ENCODE results near the gene COQ8B. TPM values are rescaled to one million over a fixed set of nuclear protein-coding genes. Genes with fewer than 3 reads are reported as not detected.

Gene COQ8B
- total RNA-seq, 1 donor from 2014 or later = 27.7 TPM

DNA sequence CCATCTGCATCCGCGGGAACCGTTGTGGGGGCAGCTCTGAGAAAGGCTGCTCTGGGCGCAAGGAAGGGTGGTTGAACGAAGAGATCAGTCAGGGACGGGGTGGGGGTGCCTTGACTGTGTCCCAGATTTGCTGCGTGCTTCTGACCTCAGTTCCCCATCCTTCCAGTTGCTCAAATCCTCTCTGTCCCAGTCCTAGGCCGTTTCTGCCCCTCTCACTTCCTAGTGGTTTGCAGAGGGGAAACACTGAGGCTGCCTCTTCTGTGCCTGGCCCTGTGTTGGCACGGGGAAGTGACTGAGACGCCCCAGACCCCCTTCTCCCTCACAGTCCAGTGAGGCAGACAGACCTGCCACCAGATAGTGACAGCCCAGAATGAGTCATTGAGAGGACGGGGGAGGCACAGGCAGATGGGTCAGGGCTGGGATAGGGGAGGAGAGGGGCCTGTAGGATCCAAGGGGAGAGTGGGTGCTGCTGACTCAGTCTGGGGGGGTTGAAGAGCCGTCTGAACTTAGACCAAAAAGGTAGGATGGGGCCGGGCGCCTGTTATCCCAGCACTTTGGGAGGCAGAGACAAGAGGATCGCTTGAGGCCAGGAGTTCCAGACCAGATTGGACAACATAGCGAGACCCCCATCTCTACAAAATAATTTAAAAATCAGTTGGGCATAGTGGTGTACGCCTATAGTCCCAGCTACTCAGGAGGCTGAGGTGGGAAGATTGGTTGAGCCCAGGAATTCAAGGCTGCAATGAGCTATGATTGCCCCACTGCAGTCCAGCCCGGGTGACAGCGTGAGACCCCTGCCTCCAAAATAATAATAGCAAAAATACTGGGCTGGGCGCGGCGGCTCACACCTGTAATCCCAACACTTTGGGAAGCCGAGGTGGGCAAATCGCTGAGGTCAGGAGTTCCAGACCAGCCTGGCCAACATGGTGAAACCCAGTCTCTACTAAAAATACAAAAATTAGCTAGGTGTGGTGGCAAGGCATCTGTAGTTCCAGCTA is 52.7 kb downstream of the COQ8B start:
- H3K4me1 Mint-ChIP-seq = peaks cover 5% of the 10 kb centered on the region
- peaks cover under 1% of the 10 kb centered on the region for H3K9me3 Mint-ChIP-seq
- no peak overlapping the region for H3K27ac Mint-ChIP-seq
- no peak overlapping the region for H3K9ac ChIP-seq
- peak overlapping the region; percentile 60 for H3K4me3 ChIP-seq
- H3K36me3 ChIP-seq = no peaks in the 10 kb centered on the region
- H3K79me2 ChIP-seq (ENCODE audit: low read depth) = no peaks in the 10 kb centered on the region
- no peak overlapping the region for H3K27ac ChIP-seq
- no peaks in the 10 kb centered on the region for H3F3A ChIP-seq (ENCODE audit: low read depth)
- peaks cover 6% of the 10 kb centered on the region for H3K36me3 Mint-ChIP-seq
- no peaks in the 10 kb centered on the region for H3K9me3 ChIP-seq (ENCODE audit: low read depth)
- peaks cover 8% of the 10 kb centered on the region for H3K27me3 ChIP-seq
- no peaks in the 10 kb centered on the region for H4K20me1 ChIP-seq (ENCODE audit: low read depth)
- H3K4me2 ChIP-seq = peak overlapping the region; percentile 87
- TF ChIP-seq, protein P1, sequence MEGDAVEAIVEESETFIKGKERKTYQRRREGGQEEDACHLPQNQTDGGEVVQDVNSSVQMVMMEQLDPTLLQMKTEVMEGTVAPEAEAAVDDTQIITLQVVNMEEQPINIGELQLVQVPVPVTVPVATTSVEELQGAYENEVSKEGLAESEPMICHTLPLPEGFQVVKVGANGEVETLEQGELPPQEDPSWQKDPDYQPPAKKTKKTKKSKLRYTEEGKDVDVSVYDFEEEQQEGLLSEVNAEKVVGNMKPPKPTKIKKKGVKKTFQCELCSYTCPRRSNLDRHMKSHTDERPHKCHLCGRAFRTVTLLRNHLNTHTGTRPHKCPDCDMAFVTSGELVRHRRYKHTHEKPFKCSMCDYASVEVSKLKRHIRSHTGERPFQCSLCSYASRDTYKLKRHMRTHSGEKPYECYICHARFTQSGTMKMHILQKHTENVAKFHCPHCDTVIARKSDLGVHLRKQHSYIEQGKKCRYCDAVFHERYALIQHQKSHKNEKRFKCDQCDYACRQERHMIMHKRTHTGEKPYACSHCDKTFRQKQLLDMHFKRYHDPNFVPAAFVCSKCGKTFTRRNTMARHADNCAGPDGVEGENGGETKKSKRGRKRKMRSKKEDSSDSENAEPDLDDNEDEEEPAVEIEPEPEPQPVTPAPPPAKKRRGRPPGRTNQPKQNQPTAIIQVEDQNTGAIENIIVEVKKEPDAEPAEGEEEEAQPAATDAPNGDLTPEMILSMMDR (IDR thresholded peaks at IDR 0.05) = no peak
- TF ChIP-seq EZH2phosphoT487 (IDR thresholded peaks at IDR 0.05) (no peak), EZH2 (IDR thresholded peaks at IDR 0.05) (no peak)
- H3K27me3 Mint-ChIP-seq (ENCODE audit: insufficient read depth, low read depth) = peaks cover 14% of the 10 kb centered on the region
- peak overlapping the region; percentile 87 for H3K4me3 Mint-ChIP-seq
- no peaks in the 10 kb centered on the region for H3K4me1 ChIP-seq
- DNase-seq (ENCODE audit: low spot score) = no peak
- H2AFZ ChIP-seq (replicated peaks) = peak overlapping the region; percentile 82

DNA sequence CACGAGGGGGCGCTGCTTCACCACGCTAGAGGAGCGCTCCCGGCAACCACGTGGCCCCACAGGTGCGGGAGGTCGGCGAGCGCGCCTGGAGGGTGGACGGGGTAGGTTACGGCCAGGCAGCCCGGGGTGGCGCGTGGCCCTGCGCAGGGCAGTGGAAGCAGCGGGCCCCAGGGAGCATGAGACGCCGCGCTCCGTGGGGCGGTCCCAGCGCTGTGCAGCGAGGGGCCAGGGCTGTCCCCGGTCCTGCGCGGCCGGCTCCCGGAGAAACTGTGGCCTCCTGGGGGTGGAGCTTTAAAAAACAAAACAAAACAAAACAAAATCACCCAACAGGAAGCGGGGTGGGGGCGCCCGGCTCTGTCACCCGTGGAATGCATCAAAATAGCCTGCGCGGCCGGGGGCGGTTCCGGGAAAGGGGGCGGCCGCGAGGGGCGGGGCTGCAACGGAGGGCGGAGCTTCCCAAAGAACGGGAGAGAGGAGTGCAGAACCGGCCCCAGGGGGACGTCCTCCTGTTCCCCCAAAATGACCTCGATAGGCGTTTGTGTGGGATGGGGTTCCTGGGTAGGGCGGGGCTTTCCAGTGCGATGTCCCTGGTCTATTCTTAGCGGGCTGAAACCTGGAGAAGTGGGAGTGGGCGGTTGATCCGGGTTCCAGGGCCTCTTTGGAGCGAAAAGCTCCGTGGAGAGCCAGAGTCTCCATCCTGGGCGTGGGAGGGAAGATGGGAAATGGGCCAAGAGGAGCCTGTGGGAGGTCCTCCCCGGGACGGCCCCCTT is 53.6 kb downstream of the COQ8B start:
- Histone ChIP-seq H3K27me3 (peaks cover 8% of the 10 kb centered on the region), H3K4me3 (peak overlapping the region; percentile 60), H3K9ac (no peak overlapping the region), H3K36me3 (no peaks in the 10 kb centered on the region), H3K9me3 (ENCODE audit: low read depth) (no peaks in the 10 kb centered on the region), H3F3A (ENCODE audit: low read depth) (no peaks in the 10 kb centered on the region), H3K79me2 (ENCODE audit: low read depth) (no peaks in the 10 kb centered on the region), H2AFZ (replicated peaks) (peak overlapping the region; percentile 82), H3K4me2 (peak overlapping the region; percentile 87), H4K20me1 (ENCODE audit: low read depth) (no peaks in the 10 kb centered on the region), H3K27ac (no peak overlapping the region), H3K4me1 (no peaks in the 10 kb centered on the region)
- H3K27me3 Mint-ChIP-seq (ENCODE audit: insufficient read depth, low read depth) = peaks cover 14% of the 10 kb centered on the region
- no peak overlapping the region for H3K27ac Mint-ChIP-seq
- DNase-seq (ENCODE audit: low spot score) = peak; percentile 94
- H3K4me3 Mint-ChIP-seq = peak overlapping the region; percentile 87
- H3K4me1 Mint-ChIP-seq = peaks cover 5% of the 10 kb centered on the region
- no peaks in the 10 kb centered on the region for H3K36me3 Mint-ChIP-seq
- no peaks in the 10 kb centered on the region for H3K9me3 Mint-ChIP-seq
- TF ChIP-seq EZH2 (IDR thresholded peaks at IDR 0.05) (no peak), EZH2phosphoT487 (IDR thresholded peaks at IDR 0.05) (no peak)
- TF ChIP-seq, protein P1 (IDR thresholded peaks at IDR 0.05) = peak; percentile 95

DNA sequence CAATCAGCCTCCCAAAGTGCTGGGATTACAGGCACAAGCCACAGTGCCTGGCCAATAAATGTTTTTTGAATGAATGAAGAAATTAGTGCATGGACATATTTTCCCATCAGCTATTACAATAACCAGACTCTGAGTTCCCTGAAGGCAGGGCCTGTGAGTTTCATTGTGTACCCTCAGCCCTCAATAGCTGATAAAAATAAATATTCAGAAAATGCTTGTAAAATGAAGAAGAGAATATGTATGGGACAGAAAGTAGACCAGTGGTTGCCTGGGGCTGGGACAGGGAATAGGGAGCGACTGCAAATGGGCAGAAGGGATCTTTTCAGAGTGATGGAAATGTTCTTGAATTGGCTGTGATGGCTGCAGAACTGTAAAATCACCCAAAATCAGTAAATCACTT is 55.1 kb downstream of the COQ8B start:
- H3K4me1 Mint-ChIP-seq = peaks cover 5% of the 10 kb centered on the region
- Histone ChIP-seq H3K9me3 (ENCODE audit: low read depth) (no peaks in the 10 kb centered on the region), H3K27me3 (peaks cover 8% of the 10 kb centered on the region), H4K20me1 (ENCODE audit: low read depth) (no peaks in the 10 kb centered on the region), H3K27ac (no peak overlapping the region), H3K36me3 (no peaks in the 10 kb centered on the region), H3K4me3 (no peak overlapping the region), H3K4me2 (no peak overlapping the region), H3K9ac (no peak overlapping the region), H3K4me1 (no peaks in the 10 kb centered on the region), H3F3A (ENCODE audit: low read depth) (no peaks in the 10 kb centered on the region), H3K79me2 (ENCODE audit: low read depth) (no peaks in the 10 kb centered on the region), H2AFZ (replicated peaks) (no peak overlapping the region)
- no peak for DNase-seq (ENCODE audit: low spot score)
- H3K9me3 Mint-ChIP-seq = no peaks in the 10 kb centered on the region
- H3K36me3 Mint-ChIP-seq = no peaks in the 10 kb centered on the region
- peak overlapping the region; percentile 38 for H3K27ac Mint-ChIP-seq
- H3K4me3 Mint-ChIP-seq = peak overlapping the region; percentile 46
- TF ChIP-seq EZH2 (IDR thresholded peaks at IDR 0.05) (no peak), EZH2phosphoT487 (IDR thresholded peaks at IDR 0.05) (no peak)
- TF ChIP-seq, protein P1 (IDR thresholded peaks at IDR 0.05) = no peak
- H3K27me3 Mint-ChIP-seq (ENCODE audit: insufficient read depth, low read depth) = peaks cover 14% of the 10 kb centered on the region

Measured in neural progenitor cell (in vitro differentiated cells).